Caco-2 (cell line): ENCODE measurements around the gene PLCB1. TPM values are rescaled to one million over a fixed set of nuclear protein-coding genes. Genes with fewer than 3 reads are reported as not detected.

Source experiments
- BruUV-seq: library from RNA; stranded (reverse); fragments of 400-500 nt; replicated peaks from 2 replicates; lab custom pipeline; 2021; lab: Mats Ljungman, UMichigan
- CTCF ChIA-PET: fragments of 300-600 bp; sonication (Branson Sonifier 250); formaldehyde crosslinking; loops from one replicate; lab custom pipeline; 2022; ENCODE audit warnings: antibody characterized with exemption; lab: Charles Lee
- POLR2A ChIA-PET: fragments of 300-600 bp; sonication (Branson Sonifier 250); formaldehyde crosslinking; loops from one replicate; lab custom pipeline; 2022; ENCODE audit warnings: antibody characterized with exemption; lab: Charles Lee
- DNase-seq, 2 experiments: peaks; one replicate each; pipeline versions ENCODE4 v3.0.0 to v3.0.0-alpha.2; 2020 to 2022
- H3K27me3 ChIP-seq: replicated peaks from 2 replicates; pipeline ENCODE4 v1.6.0; 2011; ENCODE audit warnings: low read length; ENCODE audit not compliant: control insufficient read depth, insufficient read depth
- H3K36me3 ChIP-seq: 2 replicates; pipeline ENCODE4 v1.5.1; 2011; ENCODE audit warnings: low read length; ENCODE audit not compliant: control insufficient read depth, insufficient read depth
- H3K4me1 ChIP-seq: fragments of 250-450 bp; sonication (Bioruptor Pico); 2 replicates; pipeline ENCODE4 v1.5.1; 2020; ENCODE audit warnings: mild to moderate bottlenecking
- H3K4me3 ChIP-seq: 2 replicates; pipeline ENCODE4 v1.5.1; 2011; ENCODE audit warnings: low read depth, mild to moderate bottlenecking, control low read depth, low read length
- H3K9me3 ChIP-seq: fragments of 250-450 bp; sonication (Bioruptor Pico); 2 replicates; pipeline ENCODE4 v1.5.1; 2020; ENCODE audit warnings: mild to moderate bottlenecking, moderate library complexity
- H3K27ac Mint-ChIP-seq: one replicate; pipeline ENCODE4 v1.8.0; 2022; ENCODE audit warnings: mixed read lengths; ENCODE audit not compliant: unreplicated experiment
- H3K27me3 Mint-ChIP-seq: one replicate; pipeline ENCODE4 v1.8.0; 2022; ENCODE audit warnings: mixed read lengths; ENCODE audit not compliant: insufficient read depth, unreplicated experiment
- H3K36me3 Mint-ChIP-seq: one replicate; pipeline ENCODE4 v1.8.0; 2022; ENCODE audit warnings: mild to moderate bottlenecking, mixed read lengths; ENCODE audit not compliant: insufficient read depth, unreplicated experiment
- H3K4me1 Mint-ChIP-seq: one replicate; pipeline ENCODE4 v1.8.0; 2022; ENCODE audit warnings: low read depth, mixed read lengths; ENCODE audit not compliant: unreplicated experiment
- H3K4me3 Mint-ChIP-seq: one replicate; pipeline ENCODE4 v1.8.0; 2022; ENCODE audit warnings: mild to moderate bottlenecking, moderate library complexity, mixed read lengths; ENCODE audit not compliant: unreplicated experiment
- H3K9me3 Mint-ChIP-seq: one replicate; pipeline ENCODE4 v1.8.0; 2022; ENCODE audit warnings: mixed read lengths; ENCODE audit not compliant: unreplicated experiment
- CTCF ChIP-seq, 2 experiments: fragments of 200-600 bp in 1 of 2; IDR thresholded peaks; 1 replicate in 1 of 2; 2 replicates in 1 of 2; pipeline versions ENCODE4 v1.5.1 to v1.8.0; 2011 to 2022; ENCODE audit warnings: antibody characterized with exemption in 1 of 2, control low read depth in 1 of 2, inconsistent platforms in 1 of 2, low read depth in 1 of 2, low read length in 1 of 2, mild to moderate bottlenecking in 1 of 2, moderate library complexity in 1 of 2; ENCODE audit not compliant: insufficient read depth in 1 of 2, severe bottlenecking in 1 of 2, unreplicated experiment in 1 of 2
- intact Hi-C: fragments of 100-400 bp; cut with micrococcal nuclease; formaldehyde crosslinking; loops from one replicate; pipeline ENCODE4 v1.10.0; 2022; ENCODE audit not compliant: unreplicated experiment
- total RNA-seq: library from RNA; stranded (reverse); gene quantifications from 2 replicates; pipeline ENCODE4 v1.2.3, GENCODE V29; 2022

The PLCB1 gene
- total RNA-seq, 1 experiment from 2014 or later = 105 TPM

GRCh38 chr20:8284902-8285301, 152.8 kb downstream of the PLCB1 start:
- Mint-ChIP-seq H3K27me3 (no peaks in the 10 kb centered on the region), H3K4me3 (no peak overlapping the region), H3K4me1 (no peaks in the 10 kb centered on the region), H3K27ac (no peak overlapping the region), H3K36me3 (no peaks in the 10 kb centered on the region), H3K9me3 (no peaks in the 10 kb centered on the region)
- ChIA-PET POLR2A (no interaction called here), CTCF (no interaction called here)
- BruUV-seq = no TSS peak
- Histone ChIP-seq H3K36me3 (no peaks in the 10 kb centered on the region), H3K9me3 (no peaks in the 10 kb centered on the region), H3K4me1 (no peaks in the 10 kb centered on the region), H3K27me3 (no peaks in the 10 kb centered on the region), H3K4me3 (no peak overlapping the region)
- DNase-seq = no peak
- intact Hi-C loops = no loop called here
- no peak for TF ChIP-seq CTCF (IDR thresholded peaks at IDR 0.05; ENCODE audit: insufficient read depth in 1 of 2, low read depth in 1 of 2, low read length in 1 of 2, severe bottlenecking in 1 of 2, unreplicated experiment in 1 of 2)

- no peak for DNase-seq
- POLR2A ChIA-PET = no interaction called here
- H3K27me3 Mint-ChIP-seq = no peaks in the 10 kb centered on the region
Observed at GRCh38 chr20:8287340-8287739, 155.3 kb downstream of the PLCB1 start.

GRCh38 chr20:8291200-8291599, 159.1 kb downstream of the PLCB1 start:
- no peaks in the 10 kb centered on the region for H3K36me3 ChIP-seq
- no TSS peak for BruUV-seq
- no peaks in the 10 kb centered on the region for H3K9me3 ChIP-seq
- no peak for DNase-seq
- H3K4me3 ChIP-seq = no peak overlapping the region
- no peak overlapping the region for H3K4me3 Mint-ChIP-seq
- H3K36me3 Mint-ChIP-seq = no peaks in the 10 kb centered on the region
- intact Hi-C loops = no loop called here
- H3K4me1 ChIP-seq = peaks cover 16% of the 10 kb centered on the region
- POLR2A ChIA-PET = no interaction called here
- no peaks in the 10 kb centered on the region for H3K4me1 Mint-ChIP-seq
- no peaks in the 10 kb centered on the region for H3K27me3 Mint-ChIP-seq
- TF ChIP-seq CTCF (IDR thresholded peaks at IDR 0.05; ENCODE audit: insufficient read depth in 1 of 2, low read depth in 1 of 2, low read length in 1 of 2, severe bottlenecking in 1 of 2, unreplicated experiment in 1 of 2) = no peak
- H3K27ac Mint-ChIP-seq = no peak overlapping the region
- CTCF ChIA-PET = no interaction called here
- H3K27me3 ChIP-seq = no peaks in the 10 kb centered on the region
- H3K9me3 Mint-ChIP-seq = no peaks in the 10 kb centered on the region

More at GRCh38 chr20:8287340-8287739, 155.3 kb downstream of the PLCB1 start:
- Mint-ChIP-seq H3K36me3 (no peaks in the 10 kb centered on the region), H3K9me3 (no peaks in the 10 kb centered on the region), H3K4me1 (no peaks in the 10 kb centered on the region), H3K4me3 (no peak overlapping the region), H3K27ac (no peak overlapping the region)
- CTCF ChIA-PET = no interaction called here
- intact Hi-C loops = no loop called here
- Histone ChIP-seq H3K4me3 (no peak overlapping the region), H3K27me3 (no peaks in the 10 kb centered on the region), H3K36me3 (no peaks in the 10 kb centered on the region), H3K9me3 (no peaks in the 10 kb centered on the region), H3K4me1 (peaks cover 13% of the 10 kb centered on the region)
- BruUV-seq = no TSS peak
- no peak for TF ChIP-seq CTCF (IDR thresholded peaks at IDR 0.05; ENCODE audit: insufficient read depth in 1 of 2, low read depth in 1 of 2, low read length in 1 of 2, severe bottlenecking in 1 of 2, unreplicated experiment in 1 of 2)
